Retinal pigment epithelial cell (primary cell): Measurements from ENCODE around the gene TFR2.

ENCODE experiments used
- DNase-seq: peaks from one replicate; pipeline ENCODE4 v3.0.0-alpha.2; 2010; ENCODE audit warnings: low read depth
- H3K4me3 ChIP-seq: 2 replicates; pipeline ENCODE4 v1.5.1; 2011; ENCODE audit warnings: mild to moderate bottlenecking, low read length, control low read depth, moderate library complexity
- TF ChIP-seq, protein P1 (sequence below): conservative IDR thresholded peaks from 2 replicates; pipeline ENCODE4 v1.5.1; 2011; ENCODE audit warnings: low read depth, low read length, control low read depth, inconsistent platforms

Gene TFR2

DNA sequence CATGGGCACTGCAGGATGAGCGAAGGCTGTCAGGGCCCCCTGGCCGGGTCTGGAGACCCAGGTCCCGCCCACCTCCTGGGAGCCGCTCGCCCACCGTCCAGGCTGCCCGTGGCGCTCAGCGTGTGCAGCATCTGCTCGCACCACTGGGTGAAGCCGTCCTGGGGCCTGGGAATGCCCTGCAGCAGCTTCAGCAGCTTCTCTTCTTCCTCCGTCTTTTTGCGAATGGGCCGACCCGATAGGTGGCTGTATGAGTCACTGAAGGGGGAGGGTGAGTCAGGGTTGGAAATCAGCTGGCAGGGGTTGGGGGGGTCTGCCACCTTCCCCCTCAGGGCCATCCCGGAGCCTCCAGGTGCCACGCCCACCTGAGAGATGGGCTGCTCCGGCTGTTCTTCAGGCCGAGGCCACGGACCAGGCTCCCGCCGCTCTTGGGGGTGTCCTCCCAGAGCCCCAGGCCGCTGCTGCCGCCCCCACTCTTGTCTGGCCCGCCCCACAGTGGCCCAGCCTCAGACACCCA is 40.9 kb upstream of the TFR2 start:
- DNase-seq = no peak
- H3K4me3 ChIP-seq = no peak overlapping the region
- TF ChIP-seq, protein P1, sequence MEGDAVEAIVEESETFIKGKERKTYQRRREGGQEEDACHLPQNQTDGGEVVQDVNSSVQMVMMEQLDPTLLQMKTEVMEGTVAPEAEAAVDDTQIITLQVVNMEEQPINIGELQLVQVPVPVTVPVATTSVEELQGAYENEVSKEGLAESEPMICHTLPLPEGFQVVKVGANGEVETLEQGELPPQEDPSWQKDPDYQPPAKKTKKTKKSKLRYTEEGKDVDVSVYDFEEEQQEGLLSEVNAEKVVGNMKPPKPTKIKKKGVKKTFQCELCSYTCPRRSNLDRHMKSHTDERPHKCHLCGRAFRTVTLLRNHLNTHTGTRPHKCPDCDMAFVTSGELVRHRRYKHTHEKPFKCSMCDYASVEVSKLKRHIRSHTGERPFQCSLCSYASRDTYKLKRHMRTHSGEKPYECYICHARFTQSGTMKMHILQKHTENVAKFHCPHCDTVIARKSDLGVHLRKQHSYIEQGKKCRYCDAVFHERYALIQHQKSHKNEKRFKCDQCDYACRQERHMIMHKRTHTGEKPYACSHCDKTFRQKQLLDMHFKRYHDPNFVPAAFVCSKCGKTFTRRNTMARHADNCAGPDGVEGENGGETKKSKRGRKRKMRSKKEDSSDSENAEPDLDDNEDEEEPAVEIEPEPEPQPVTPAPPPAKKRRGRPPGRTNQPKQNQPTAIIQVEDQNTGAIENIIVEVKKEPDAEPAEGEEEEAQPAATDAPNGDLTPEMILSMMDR = no peak

GRCh38 chr7:100681491-100682227 is 40.3 kb upstream of the TFR2 start:
- no peak for DNase-seq
- no peak overlapping the region for H3K4me3 ChIP-seq
- TF ChIP-seq, protein P1 = no peak

DNA sequence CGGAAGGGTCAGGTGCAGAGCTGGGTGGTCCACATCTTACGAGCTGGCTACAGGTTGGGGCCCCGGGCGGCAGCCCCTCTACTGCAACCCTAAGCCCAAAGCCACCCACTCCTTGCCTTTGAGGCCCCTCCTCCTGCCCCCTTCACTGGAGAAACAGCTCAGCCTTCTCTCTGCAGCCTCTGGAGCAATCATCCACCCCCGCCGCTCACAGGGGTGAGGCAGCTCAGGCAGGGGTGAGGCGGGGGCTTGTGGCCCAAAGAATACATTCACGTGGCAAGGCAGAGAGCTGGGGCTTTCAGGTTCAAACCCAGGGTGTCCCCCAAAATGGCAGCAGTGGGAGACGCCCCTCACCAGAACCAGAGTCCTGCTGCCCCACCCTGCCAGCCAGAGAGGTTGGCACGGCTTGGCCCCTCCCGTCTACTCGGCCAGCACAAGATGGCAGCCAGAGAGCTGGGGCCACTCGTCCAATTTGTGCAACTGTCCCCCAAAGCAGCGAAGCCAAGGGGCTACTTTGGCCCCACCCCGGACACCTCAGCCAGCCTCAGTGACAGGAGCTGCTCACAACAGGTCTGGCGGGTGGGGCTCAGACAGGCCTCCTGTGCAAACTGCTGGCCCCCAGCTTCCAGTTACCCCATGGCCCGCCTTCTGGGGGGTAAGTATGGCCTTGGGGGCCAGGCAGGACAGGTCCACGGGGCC is 39.4 kb upstream of the TFR2 start:
- no peak overlapping the region for H3K4me3 ChIP-seq
- TF ChIP-seq, protein P1 = no peak
- DNase-seq = no peak

GRCh38 chr7:100679927-100680575 is 38.7 kb upstream of the TFR2 start:
- no peak for DNase-seq
- no peak overlapping the region for H3K4me3 ChIP-seq
- TF ChIP-seq, protein P1 = no peak

DNA sequence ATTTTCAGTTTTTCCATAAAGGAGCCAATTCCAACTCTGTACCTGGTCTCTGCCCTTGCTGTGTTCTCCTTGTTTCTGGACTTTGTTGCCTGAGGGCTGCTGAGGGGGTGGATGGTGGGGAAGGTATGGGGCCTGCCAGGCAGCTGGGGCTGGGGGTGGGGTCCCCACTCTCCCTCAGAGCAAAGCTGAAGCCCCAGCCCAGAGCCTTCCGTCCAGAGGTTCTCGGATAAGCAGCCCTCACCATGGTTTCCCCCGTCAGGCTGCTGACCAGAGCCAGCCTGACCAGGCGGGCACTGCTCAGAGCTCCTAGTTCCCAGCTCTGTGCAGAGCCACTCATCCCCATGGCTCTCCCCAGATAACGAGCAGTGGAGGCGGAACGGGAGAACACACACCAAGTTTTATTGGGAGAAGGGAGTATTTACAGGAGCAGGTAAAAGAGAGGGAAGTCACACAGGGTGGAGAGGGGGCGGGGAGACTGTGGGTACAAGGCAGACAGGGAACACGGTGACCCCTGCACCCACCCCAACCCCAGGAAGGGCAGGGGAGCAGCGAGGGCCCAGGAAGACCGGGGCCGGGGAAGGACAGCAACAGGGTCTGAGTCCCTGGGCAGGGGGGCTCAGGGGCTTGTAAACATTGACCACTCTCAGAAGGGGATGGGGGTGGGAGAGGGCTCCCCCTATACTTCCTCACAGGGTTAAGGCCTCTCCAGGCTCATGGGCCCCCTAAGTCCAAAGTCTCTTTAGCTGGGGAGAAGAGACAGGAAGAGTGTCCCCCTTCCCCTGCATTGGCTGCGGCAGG is 38.0 kb upstream of the TFR2 start:
- no peak overlapping the region for H3K4me3 ChIP-seq
- no peak for DNase-seq
- TF ChIP-seq, protein P1 = no peak

GRCh38 chr7:100678291-100678984 is 37.1 kb upstream of the TFR2 start:
- no peak for DNase-seq

More at GRCh38 chr7:100678291-100678984, 37.1 kb upstream of the TFR2 start:
- TF ChIP-seq, protein P1 = no peak
- H3K4me3 ChIP-seq = no peak overlapping the region
